ENCODE measurements around the gene CA9.

- TF ChIP-seq GATA2 (IDR thresholded peaks at IDR 0.05; ENCODE audit: low read depth, low read length) (no peak), GATA3 (IDR thresholded peaks at IDR 0.05; ENCODE audit: low read depth, low read length) (no peak)
Observed at GRCh38 chr9:35627575-35627974, 46.2 kb upstream of the CA9 start.
